DOHH2 (cell line): ENCODE data around the gene APOBEC3B.
A peak's percentile ranks its signal among the peaks of the same experiment; 100 is the strongest.

Experiments used
- H3F3A ChIP-seq: fragments of 200-600 bp; sonication (generic), shearing (Covaris generic); 2 replicates; pipeline ENCODE4 v1.6.0; 2016; ENCODE audit warnings: antibody characterized with exemption, mild to moderate bottlenecking; ENCODE audit not compliant: control insufficient read depth, insufficient read depth
- H3K27ac ChIP-seq: fragments of 200-600 bp; sonication (generic); 2 replicates; pipeline ENCODE4 v1.5.1; 2014; ENCODE audit warnings: low read depth, mild to moderate bottlenecking, low read length, moderate library complexity
- H3K27me3 ChIP-seq: fragments of 200-600 bp; sonication (generic); 2 replicates; pipeline ENCODE4 v1.6.1; 2014; ENCODE audit warnings: mild to moderate bottlenecking, low read length, mixed read lengths; ENCODE audit not compliant: control insufficient read depth
- H3K36me3 ChIP-seq: fragments of 200-600 bp; sonication (generic); 2 replicates; pipeline ENCODE4 v1.6.1; 2014; ENCODE audit warnings: mild to moderate bottlenecking, low read length, moderate library complexity, mixed read lengths; ENCODE audit not compliant: control insufficient read depth
- H3K4me1 ChIP-seq: fragments of 200-600 bp; sonication (generic); 2 replicates; pipeline ENCODE4 v1.6.1; 2014; ENCODE audit warnings: mild to moderate bottlenecking, low read length, mixed read lengths; ENCODE audit not compliant: control insufficient read depth
- H3K4me2 ChIP-seq: fragments of 200-600 bp; sonication (generic); 2 replicates; pipeline ENCODE4 v1.6.0; 2014; ENCODE audit warnings: mild to moderate bottlenecking, low read length, moderate library complexity
- H3K4me3 ChIP-seq: fragments of 200-600 bp; sonication (generic); 2 replicates; pipeline ENCODE4 v1.5.1; 2014; ENCODE audit warnings: mild to moderate bottlenecking, low read length, mixed read lengths
- H3K79me2 ChIP-seq: fragments of 200-600 bp; sonication (generic); 2 replicates; pipeline ENCODE4 v1.6.1; 2014; ENCODE audit warnings: mild to moderate bottlenecking, low read length, mixed read lengths; ENCODE audit not compliant: control insufficient read depth
- H3K9me2 ChIP-seq: fragments of 200-600 bp; sonication (generic); replicated peaks from 2 replicates; pipeline ENCODE4 v1.6.1; 2014; ENCODE audit warnings: mild to moderate bottlenecking, low read length, mixed read lengths; ENCODE audit not compliant: control insufficient read depth
- H3K9me3 ChIP-seq: fragments of 200-600 bp; sonication (generic); 2 replicates; pipeline ENCODE4 v1.6.1; 2014; ENCODE audit warnings: antibody characterized with exemption, low read length, mixed read lengths; ENCODE audit not compliant: control insufficient read depth, insufficient read depth
- H4K20me1 ChIP-seq: fragments of 200-600 bp; sonication (generic); 2 replicates; pipeline ENCODE4 v1.6.0; 2014; ENCODE audit warnings: low read depth, mild to moderate bottlenecking, antibody characterized with exemption, low read length, moderate library complexity; ENCODE audit not compliant: control insufficient read depth, insufficient read depth
- CTCF ChIP-seq: fragments of 200-600 bp; sonication (generic); IDR thresholded peaks from one replicate; pipeline ENCODE4 v1.5.1; 2014; ENCODE audit warnings: antibody characterized with exemption, mild to moderate bottlenecking, low read depth, low read length; ENCODE audit not compliant: poor library complexity, severe bottlenecking
- EZH2phosphoT487 ChIP-seq: fragments of 200-600 bp; sonication (generic); IDR thresholded peaks from 2 replicates; pipeline ENCODE4 v1.6.1; 2017; ENCODE audit warnings: borderline replicate concordance, mild to moderate bottlenecking, antibody characterized with exemption, low read length, moderate library complexity, mixed read lengths

The APOBEC3B gene

GRCh38 chr22:38942702-38943101 lies 39.4 kb upstream of the APOBEC3B start:
- TF ChIP-seq EZH2phosphoT487 (no peak), CTCF (no peak)
- Histone ChIP-seq H3K36me3 (no peaks in the 10 kb centered on the region), H4K20me1 (0 out of 2 replicates have a peak, but pooled peaks cover 3% of the 10 kb centered on the region), H3F3A (peaks cover 3% of the 10 kb centered on the region; the same call in 1 of the 2 replicates), H3K9me2 (no peaks in the 10 kb centered on the region), H3K27ac (no peak overlapping the region), H3K4me3 (no peak overlapping the region), H3K4me2 (no peak overlapping the region), H3K79me2 (no peaks in the 10 kb centered on the region), H3K4me1 (peaks cover 12% of the 10 kb centered on the region; the same call in 1 of the 2 replicates), H3K27me3 (peaks cover 52% of the 10 kb centered on the region), H3K9me3 (no peaks in the 10 kb centered on the region)

- peaks cover 12% of the 10 kb centered on the region; the same call in 1 of the 2 replicates for H3K4me1 ChIP-seq
- H3K4me2 ChIP-seq: no peak overlapping the region
- H3K9me3 ChIP-seq: no peaks in the 10 kb centered on the region
- H3K9me2 ChIP-seq: no peaks in the 10 kb centered on the region
- peaks cover 57% of the 10 kb centered on the region for H3K27me3 ChIP-seq
- H3F3A ChIP-seq: peaks cover 3% of the 10 kb centered on the region; the same call in 1 of the 2 replicates
- H4K20me1 ChIP-seq: 0 out of 2 replicates have a peak, but pooled peaks cover 3% of the 10 kb centered on the region
- no peak overlapping the region for H3K4me3 ChIP-seq
- no peak overlapping the region for H3K27ac ChIP-seq
- H3K36me3 ChIP-seq: no peaks in the 10 kb centered on the region
- no peaks in the 10 kb centered on the region for H3K79me2 ChIP-seq
- peak; percentile 43 for TF ChIP-seq CTCF
- TF ChIP-seq EZH2phosphoT487: no peak
These were observed 38.9 kb upstream of the APOBEC3B start for GRCh38 chr22:38943201-38943600.

GRCh38 chr22:38943882-38944281 lies 38.3 kb upstream of the APOBEC3B start:
- Histone ChIP-seq H3K4me1 (peaks cover 12% of the 10 kb centered on the region; the same call in 1 of the 2 replicates), H3K4me3 (no peak overlapping the region), H3K9me3 (no peaks in the 10 kb centered on the region), H3K79me2 (no peaks in the 10 kb centered on the region), H4K20me1 (0 out of 2 replicates have a peak, but pooled peaks cover 3% of the 10 kb centered on the region), H3K9me2 (no peaks in the 10 kb centered on the region), H3F3A (peaks cover 3% of the 10 kb centered on the region; the same call in 1 of the 2 replicates), H3K4me2 (no peak overlapping the region), H3K27ac (no peak overlapping the region), H3K27me3 (peaks cover 59% of the 10 kb centered on the region), H3K36me3 (no peaks in the 10 kb centered on the region)
- TF ChIP-seq CTCF (no peak), EZH2phosphoT487 (no peak)
